ENCODE data around the gene VWA8. TPM values are rescaled to one million over a fixed set of nuclear protein-coding genes. Genes with fewer than 3 reads are reported as not detected.
A peak's percentile ranks its signal among the peaks of the same experiment; 100 is the strongest.

VWA8 gene
- polyA plus RNA-seq, 1 of the 3 experiments (the other 2 are of a cell fraction) = 5.5 TPM

DNA sequence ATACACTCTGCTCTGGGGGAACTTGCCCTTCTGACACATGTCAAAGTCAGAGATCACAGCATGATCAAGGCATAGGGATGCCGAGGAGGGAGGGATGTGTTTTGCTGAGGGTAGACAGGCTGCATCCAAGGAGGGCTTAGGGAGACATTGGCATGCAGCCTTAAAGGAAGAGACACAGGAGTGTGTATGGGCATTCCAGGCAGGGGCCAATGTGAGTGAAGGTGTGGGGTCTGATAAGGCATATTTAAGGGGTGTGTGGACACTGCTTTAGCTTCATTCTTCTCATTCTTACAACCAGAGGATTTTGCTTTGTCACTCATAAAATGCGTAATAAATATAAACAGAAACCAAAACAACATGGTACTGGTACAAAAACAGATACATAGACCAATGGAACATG, 310.2 kb downstream of the VWA8 start:
- ChIA-PET CTCF (interaction anchor here (0.6 to 6.6 kb wide), 6 partner anchors 14 to 462 kb away, joined by 3 to 67 read pairs (median 3); no protein-coding TSS in a partner anchor), POLR2A (no interaction called here)
- H4K20me1 ChIP-seq (ENCODE audit: insufficient read depth) = no peaks in the 10 kb centered on the region
- no peak for DNase-seq
- WGBS (ENCODE audit: low lambda C conversion rate) = 93% methylated on average over 2 of the region's 2 CpGs
- H3K4me3 ChIP-seq (ENCODE audit: low read depth in 2 of 2, low read length in 1 of 2) = no peak overlapping the region
- no peak overlapping the region for H3K9ac ChIP-seq
- peaks cover 3 to 17% of the 10 kb centered on the region in 2 experiments for H3K4me1 ChIP-seq (ENCODE audit: control insufficient read depth in 1 of 2, insufficient read depth in 2 of 2, low read depth in 1 of 2, low read length in 1 of 2)
- no peaks in the 10 kb centered on the region for H3K36me3 ChIP-seq (replicated peaks in 1 of 2; ENCODE audit: control insufficient read depth in 1 of 2, insufficient read depth in 2 of 2, low read length in 1 of 2)
- H3K9me2 ChIP-seq = no peaks in the 10 kb centered on the region
- no peaks in the 10 kb centered on the region for H3K27me3 ChIP-seq (ENCODE audit: insufficient read depth)
- no peak overlapping the region for H3K4me2 ChIP-seq
- H2AFZ ChIP-seq (ENCODE audit: low read depth) = no peak overlapping the region
- H3K27ac ChIP-seq (ENCODE audit: low read depth in 2 of 2, low read length in 1 of 2) = no peak overlapping the region
- H3K9me3 ChIP-seq = no peaks in the 10 kb centered on the region
- TF ChIP-seq FOSL2 (IDR thresholded peaks at IDR 0.05; ENCODE audit: borderline replicate concordance, low read depth) = no peak
- TF ChIP-seq MEF2A (IDR thresholded peaks at IDR 0.05; ENCODE audit: borderline replicate concordance, low read depth) = no peak
- TF ChIP-seq CHD2 (IDR thresholded peaks at IDR 0.05; ENCODE audit: low read length, partially characterized antibody) = no peak
- no peak for TF ChIP-seq TEAD4 (IDR thresholded peaks at IDR 0.05; ENCODE audit: borderline replicate concordance, insufficient read depth)
- no peak for TF ChIP-seq TCF12 (IDR thresholded peaks at IDR 0.05)
- TF ChIP-seq JUND (IDR thresholded peaks at IDR 0.05) = no peak
- no peak for TF ChIP-seq SIN3A (IDR thresholded peaks at IDR 0.05; ENCODE audit: borderline replicate concordance, low read depth, low read length)
- TF ChIP-seq, protein P1, sequence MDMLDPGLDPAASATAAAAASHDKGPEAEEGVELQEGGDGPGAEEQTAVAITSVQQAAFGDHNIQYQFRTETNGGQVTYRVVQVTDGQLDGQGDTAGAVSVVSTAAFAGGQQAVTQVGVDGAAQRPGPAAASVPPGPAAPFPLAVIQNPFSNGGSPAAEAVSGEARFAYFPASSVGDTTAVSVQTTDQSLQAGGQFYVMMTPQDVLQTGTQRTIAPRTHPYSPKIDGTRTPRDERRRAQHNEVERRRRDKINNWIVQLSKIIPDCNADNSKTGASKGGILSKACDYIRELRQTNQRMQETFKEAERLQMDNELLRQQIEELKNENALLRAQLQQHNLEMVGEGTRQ (IDR thresholded peaks at IDR 0.05; ENCODE audit: borderline replicate concordance, low read depth, low read length) = no peak
- no peak for TF ChIP-seq POLR2AphosphoS5 (IDR thresholded peaks at IDR 0.05; ENCODE audit: low read depth, low read length)
- TF ChIP-seq EP300 (IDR thresholded peaks at IDR 0.05; ENCODE audit: borderline replicate concordance in 1 of 2, low read depth in 1 of 2, low read length in 1 of 2) = no peak
- TF ChIP-seq, protein P2, sequence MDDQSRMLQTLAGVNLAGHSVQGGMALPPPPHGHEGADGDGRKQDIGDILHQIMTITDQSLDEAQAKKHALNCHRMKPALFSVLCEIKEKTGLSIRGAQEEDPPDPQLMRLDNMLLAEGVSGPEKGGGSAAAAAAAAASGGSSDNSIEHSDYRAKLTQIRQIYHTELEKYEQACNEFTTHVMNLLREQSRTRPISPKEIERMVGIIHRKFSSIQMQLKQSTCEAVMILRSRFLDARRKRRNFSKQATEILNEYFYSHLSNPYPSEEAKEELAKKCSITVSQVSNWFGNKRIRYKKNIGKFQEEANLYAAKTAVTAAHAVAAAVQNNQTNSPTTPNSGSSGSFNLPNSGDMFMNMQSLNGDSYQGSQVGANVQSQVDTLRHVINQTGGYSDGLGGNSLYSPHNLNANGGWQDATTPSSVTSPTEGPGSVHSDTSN (IDR thresholded peaks at IDR 0.05) = no peak
- TF ChIP-seq GABPA (IDR thresholded peaks at IDR 0.05; ENCODE audit: low read depth) = no peak
- H3K79me2 ChIP-seq (ENCODE audit: insufficient read depth) = no peaks in the 10 kb centered on the region
- H3F3A ChIP-seq (replicated peaks; ENCODE audit: insufficient read depth) = peaks cover 12% of the 10 kb centered on the region

DNA sequence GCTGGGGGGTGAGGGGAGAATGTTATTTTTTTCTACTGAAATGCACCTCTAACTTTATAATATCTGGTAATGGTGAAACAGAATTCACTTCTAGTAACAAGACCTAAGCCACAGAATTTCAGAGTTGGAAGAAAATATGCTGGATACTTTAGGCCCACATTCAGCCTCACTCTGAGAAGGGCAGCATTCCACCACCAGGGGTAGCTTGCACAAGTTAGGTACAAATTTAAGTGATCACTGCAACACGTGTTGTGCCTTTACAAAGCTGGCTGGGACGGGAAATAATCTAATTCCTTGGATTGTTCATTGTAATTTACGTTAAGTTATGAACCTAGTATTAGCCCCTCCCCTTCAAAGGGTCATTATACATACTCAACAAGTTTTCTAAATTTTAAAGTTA, 311.2 kb downstream of the VWA8 start:
- Histone ChIP-seq H3K4me3 (ENCODE audit: low read depth in 2 of 2, low read length in 1 of 2) (no peak overlapping the region), H3K4me2 (no peak overlapping the region), H3K9me2 (no peaks in the 10 kb centered on the region), H3K9me3 (no peaks in the 10 kb centered on the region), H2AFZ (ENCODE audit: low read depth) (no peak overlapping the region), H3K36me3 (replicated peaks in 1 of 2; ENCODE audit: control insufficient read depth in 1 of 2, insufficient read depth in 2 of 2, low read length in 1 of 2) (no peaks in the 10 kb centered on the region), H3F3A (replicated peaks; ENCODE audit: insufficient read depth) (peaks cover 19% of the 10 kb centered on the region), H3K27me3 (ENCODE audit: insufficient read depth) (no peaks in the 10 kb centered on the region), H4K20me1 (ENCODE audit: insufficient read depth) (no peaks in the 10 kb centered on the region), H3K27ac (ENCODE audit: low read depth in 2 of 2, low read length in 1 of 2) (no peak overlapping the region), H3K79me2 (ENCODE audit: insufficient read depth) (no peaks in the 10 kb centered on the region), H3K9ac (no peak overlapping the region), H3K4me1 (ENCODE audit: control insufficient read depth in 1 of 2, insufficient read depth in 2 of 2, low read depth in 1 of 2, low read length in 1 of 2) (peaks cover 3 to 27% of the 10 kb centered on the region in 2 experiments)
- no peak for DNase-seq
- POLR2A ChIA-PET = no interaction called here
- 91% methylated on average over 3 of the region's 3 CpGs for whole genome bisulfite sequencing (ENCODE audit: low lambda C conversion rate)
- CTCF ChIA-PET = interaction anchor here (1.2 to 6.6 kb wide), 3 partner anchors 15 to 463 kb away, joined by 3 to 67 read pairs (median 32); no protein-coding TSS in a partner anchor
- TF ChIP-seq MEF2A (IDR thresholded peaks at IDR 0.05; ENCODE audit: borderline replicate concordance, low read depth) = no peak
- TF ChIP-seq SMC3 (IDR thresholded peaks at IDR 0.05; ENCODE audit: low read depth, low read length) = 0 out of 2 replicates have a peak, but pooled peaks have one; percentile 3
- TF ChIP-seq EP300 (IDR thresholded peaks at IDR 0.05; ENCODE audit: borderline replicate concordance in 1 of 2, low read depth in 1 of 2, low read length in 1 of 2) = no peak
- TF ChIP-seq, protein P3, sequence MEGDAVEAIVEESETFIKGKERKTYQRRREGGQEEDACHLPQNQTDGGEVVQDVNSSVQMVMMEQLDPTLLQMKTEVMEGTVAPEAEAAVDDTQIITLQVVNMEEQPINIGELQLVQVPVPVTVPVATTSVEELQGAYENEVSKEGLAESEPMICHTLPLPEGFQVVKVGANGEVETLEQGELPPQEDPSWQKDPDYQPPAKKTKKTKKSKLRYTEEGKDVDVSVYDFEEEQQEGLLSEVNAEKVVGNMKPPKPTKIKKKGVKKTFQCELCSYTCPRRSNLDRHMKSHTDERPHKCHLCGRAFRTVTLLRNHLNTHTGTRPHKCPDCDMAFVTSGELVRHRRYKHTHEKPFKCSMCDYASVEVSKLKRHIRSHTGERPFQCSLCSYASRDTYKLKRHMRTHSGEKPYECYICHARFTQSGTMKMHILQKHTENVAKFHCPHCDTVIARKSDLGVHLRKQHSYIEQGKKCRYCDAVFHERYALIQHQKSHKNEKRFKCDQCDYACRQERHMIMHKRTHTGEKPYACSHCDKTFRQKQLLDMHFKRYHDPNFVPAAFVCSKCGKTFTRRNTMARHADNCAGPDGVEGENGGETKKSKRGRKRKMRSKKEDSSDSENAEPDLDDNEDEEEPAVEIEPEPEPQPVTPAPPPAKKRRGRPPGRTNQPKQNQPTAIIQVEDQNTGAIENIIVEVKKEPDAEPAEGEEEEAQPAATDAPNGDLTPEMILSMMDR (IDR thresholded peaks at IDR 0.05) = peak; percentile 34; the same call in 1 of the 2 replicates
- TF ChIP-seq ELF1 (IDR thresholded peaks at IDR 0.05) = no peak
- TF ChIP-seq NRF1 (IDR thresholded peaks at IDR 0.05; ENCODE audit: low read depth, low read length) = no peak
- no peak for TF ChIP-seq GATA2 (CRISPR knock-in tag; IDR thresholded peaks at IDR 0.05)
